HEK293T (cell line): ENCODE measurements around the gene TMEM131.

Experiments used
- BHLHE40 ChIP-seq: fragments of 450-650 bp; IDR thresholded peaks from 2 replicates; pipeline ENCODE4 v1.6.1; 2016; ENCODE audit warnings: mild to moderate bottlenecking, moderate library complexity, borderline replicate concordance
- CTBP1 ChIP-seq: fragments of 450-650 bp; IDR thresholded peaks from 2 replicates; pipeline ENCODE4 v1.6.1; 2016; ENCODE audit warnings: borderline replicate concordance
- ELF4 ChIP-seq: fragments of 450-650 bp; IDR thresholded peaks from 2 replicates; pipeline ENCODE4 v1.6.1; 2017; ENCODE audit warnings: antibody characterized with exemption
- FOXM1 ChIP-seq: fragments of 450-650 bp; IDR thresholded peaks from 2 replicates; pipeline ENCODE4 v1.6.1; 2017; ENCODE audit warnings: mild to moderate bottlenecking, borderline replicate concordance
- HDGF ChIP-seq: fragments of 450-650 bp; IDR thresholded peaks from 2 replicates; pipeline ENCODE4 v1.6.1; 2017; ENCODE audit warnings: antibody characterized with exemption, borderline replicate concordance
- SP1 ChIP-seq: fragments of 450-650 bp; IDR thresholded peaks from 2 replicates; pipeline ENCODE4 v1.6.1; 2017
- TARDBP ChIP-seq: fragments of 450-650 bp; IDR thresholded peaks from 2 replicates; pipeline ENCODE4 v1.6.1; 2016
- ZNF384 ChIP-seq: fragments of 450-650 bp; IDR thresholded peaks from 2 replicates; pipeline ENCODE4 v1.6.1; 2016

DNA sequence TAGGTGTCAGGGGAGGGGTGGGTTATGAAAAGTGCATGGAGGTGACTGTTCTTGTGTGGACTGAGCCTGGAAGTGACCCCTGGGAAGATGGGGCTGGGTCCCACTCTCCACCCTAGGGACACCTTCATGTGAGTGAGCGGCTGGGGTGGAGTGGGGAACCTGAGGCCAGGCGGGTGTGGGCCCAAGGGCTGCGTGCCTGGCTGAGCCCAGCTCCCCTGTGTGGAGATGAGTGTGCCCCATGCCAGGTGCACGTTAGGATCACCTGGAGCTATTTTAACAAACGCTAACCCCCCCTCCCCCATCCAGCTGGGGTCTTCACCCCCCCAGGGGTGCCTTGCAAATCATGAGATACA is 255.9 kb downstream of the TMEM131 start:
- TF ChIP-seq FOXM1 (no peak), ZNF384 (no peak), HDGF (no peak), BHLHE40 (no peak), ELF4 (no peak), CTBP1 (no peak), TARDBP (no peak), SP1 (no peak)
